Peyer's patch (tissue), 4 donors: Measurements from ENCODE around the gene P2RX2. TPM values are rescaled to one million over a fixed set of nuclear protein-coding genes. Genes with fewer than 3 reads are reported as not detected.
A peak's percentile ranks its signal among the peaks of the same experiment; 100 is the strongest.

Source experiments
- DNase-seq, 3 donors: peaks; one replicate each; pipeline ENCODE4 v3.0.0-alpha.2; 2017 to 2019
- H3K27ac ChIP-seq, 4 donors: fragments of 200-600 bp; sonication (generic); one replicate each; pipeline ENCODE4 v1.5.1; 2016 to 2019
- H3K27me3 ChIP-seq, 2 donors: fragments of 200-600 bp; sonication (generic); one replicate each; pipeline ENCODE4 v1.5.1; 2019
- H3K36me3 ChIP-seq, 3 donors: fragments of 200-600 bp; sonication (generic); one replicate each; pipeline ENCODE4 v1.5.1; 2016 to 2019
- H3K4me1 ChIP-seq, 4 donors: fragments of 200-600 bp; sonication (generic); one replicate each; pipeline ENCODE4 v1.5.1; 2016 to 2019
- H3K4me3 ChIP-seq, 4 donors: fragments of 200-600 bp; sonication (generic); 1 replicate in 3 of 4; 2 replicates in 1 of 4; pipeline ENCODE4 v1.5.1; 2016 to 2019; ENCODE audit warnings: mild to moderate bottlenecking in 1 of 4
- H3K9me3 ChIP-seq, 4 donors: fragments of 200-600 bp; sonication (generic); one replicate each; pipeline ENCODE4 v1.5.1; 2016 to 2019; ENCODE audit warnings: mild to moderate bottlenecking in 1 of 4
- CTCF ChIP-seq, 6 experiments: fragments of 450-650 bp in 4 of 6; fragments of 200-600 bp in 2 of 6; sonication (generic) in 1 of 6; IDR thresholded peaks; one replicate each; pipeline ENCODE4 v1.5.1; 2017 to 2019; ENCODE audit warnings: antibody characterized with exemption in 6 of 6, mild to moderate bottlenecking in 3 of 6, moderate library complexity in 1 of 6
- POLR2A ChIP-seq, 2 donors: fragments of 450-650 bp; IDR thresholded peaks; one replicate each; pipeline ENCODE4 v1.5.1; 2017; ENCODE audit warnings: antibody characterized with exemption in 2 of 2, mild to moderate bottlenecking in 2 of 2, moderate library complexity in 2 of 2
- total RNA-seq, 4 donors: library from RNA; depleted of rRNA; stranded (reverse); fragments of >200 nt; gene quantifications; one replicate each; pipeline ENCODE4 v1.1.0, GENCODE V29; 2016

Gene P2RX2
- total RNA-seq, 4 donors from 2014 or later: 3.8 to 4.7 (median 4.1) TPM; not detected in 1

DNA sequence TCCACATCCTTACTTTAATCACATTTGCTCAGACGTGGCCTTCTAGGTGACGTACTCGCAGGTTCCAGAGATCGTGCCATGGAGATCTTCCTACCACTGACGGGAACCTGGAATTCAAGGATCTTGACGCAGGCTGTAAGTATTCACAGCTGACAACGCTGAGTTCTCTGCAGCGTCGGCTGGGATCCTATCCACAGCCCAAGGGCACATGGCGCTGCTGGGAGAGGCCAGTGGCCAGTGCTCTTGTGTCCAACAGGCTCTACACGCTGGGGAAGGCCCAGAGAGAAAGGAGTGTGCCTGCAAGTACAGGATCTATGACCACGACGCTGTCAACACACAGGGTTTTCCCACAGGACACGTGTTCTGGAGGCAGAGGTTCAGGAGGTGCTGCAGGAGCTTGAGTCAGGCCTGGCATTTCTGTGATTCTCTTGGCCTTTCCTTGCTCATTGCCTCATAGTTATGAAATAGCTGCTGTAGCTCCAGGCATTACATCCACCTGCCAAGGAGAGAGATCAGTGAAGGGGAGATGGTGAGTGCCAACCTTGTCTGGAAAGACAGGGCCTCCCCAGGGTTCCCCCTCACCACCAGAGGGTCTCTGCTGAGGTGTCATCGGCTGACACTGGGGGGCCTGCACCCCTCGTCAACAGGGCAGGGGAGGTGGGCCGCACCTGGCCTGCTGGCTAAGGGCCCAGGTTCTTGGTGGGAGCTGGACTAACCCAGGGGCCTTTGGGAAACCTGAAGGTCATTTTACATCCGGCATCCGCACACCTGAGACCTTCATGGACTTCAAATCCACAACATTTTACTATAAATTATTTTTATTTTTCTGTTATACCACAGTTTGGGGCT is 29.5 kb upstream of the P2RX2 start:
- no peak for DNase-seq
- Histone ChIP-seq H3K27me3 (no peaks in the 10 kb centered on the region), H3K4me3 (no peak overlapping the region), H3K27ac (no peak overlapping the region), H3K36me3 (no peaks in the 10 kb centered on the region), H3K9me3 (peaks cover 0 to 5% (median 0%) of the 10 kb centered on the region in 4 donors), H3K4me1 (peaks cover 0 to 4% (median 0%) of the 10 kb centered on the region in 4 donors)
- no peak for TF ChIP-seq CTCF (IDR thresholded peaks at IDR 0.05)
- TF ChIP-seq POLR2A (IDR thresholded peaks at IDR 0.05): no peak

- Histone ChIP-seq H3K36me3 (no peaks in the 10 kb centered on the region), H3K4me3 (no peak overlapping the region), H3K27me3 (no peaks in the 10 kb centered on the region), H3K27ac (no peak overlapping the region), H3K4me1 (peaks cover 0 to 4% (median 0%) of the 10 kb centered on the region in 4 donors), H3K9me3 (peaks cover 0 to 5% (median 0%) of the 10 kb centered on the region in 4 donors)
- no peak for DNase-seq
- TF ChIP-seq POLR2A (IDR thresholded peaks at IDR 0.05) (no peak), CTCF (IDR thresholded peaks at IDR 0.05) (no peak)
These were observed 27.3 kb upstream of the P2RX2 start for GRCh38 chr12:132591107-132591935.

DNA sequence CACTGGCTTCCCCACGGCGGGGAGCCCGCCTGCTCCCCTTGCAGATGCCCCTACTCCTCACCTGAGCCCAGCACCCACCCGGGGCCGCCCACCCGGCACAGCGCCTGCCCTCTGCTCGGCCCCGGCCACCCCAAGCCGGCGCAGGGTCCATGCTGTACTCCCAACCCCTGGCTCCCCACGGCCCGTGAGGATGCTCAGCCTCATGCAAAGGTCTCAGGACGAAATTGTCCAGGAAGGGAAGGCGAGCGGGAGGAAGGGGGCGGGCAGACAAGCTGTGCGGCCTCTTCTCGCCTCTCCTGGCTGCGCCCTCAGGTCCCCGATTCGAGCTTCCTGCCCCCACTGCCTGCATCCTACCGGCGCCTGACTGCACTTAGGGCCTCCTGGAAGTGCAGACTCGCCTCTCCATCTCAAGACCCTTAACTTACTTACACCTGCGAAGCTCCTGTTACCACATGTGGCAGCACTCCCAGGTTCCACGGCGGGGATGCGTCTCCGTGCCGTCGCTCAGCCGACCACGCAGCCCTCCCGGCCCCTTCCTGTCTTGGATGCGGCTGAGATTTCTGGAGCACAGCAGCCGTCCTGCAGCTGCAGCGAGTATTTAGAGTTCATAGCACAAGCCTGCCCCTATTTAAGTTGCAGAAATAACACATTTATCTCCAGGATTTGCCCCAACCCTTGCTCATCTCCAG is 26.1 kb upstream of the P2RX2 start:
- Histone ChIP-seq H3K9me3 (peaks cover 0 to 5% (median 0%) of the 10 kb centered on the region in 4 donors), H3K4me3 (no peak overlapping the region), H3K36me3 (no peaks in the 10 kb centered on the region), H3K4me1 (peaks cover 0 to 4% (median 0%) of the 10 kb centered on the region in 4 donors), H3K27ac (no peak overlapping the region), H3K27me3 (no peaks in the 10 kb centered on the region)
- DNase-seq: no peak
- TF ChIP-seq POLR2A (IDR thresholded peaks at IDR 0.05): no peak
- TF ChIP-seq CTCF (IDR thresholded peaks at IDR 0.05): no peak

GRCh38 chr12:132593071-132593470 is 25.5 kb upstream of the P2RX2 start:
- Histone ChIP-seq H3K36me3 (no peaks in the 10 kb centered on the region), H3K4me1 (peaks cover 0 to 4% (median 0%) of the 10 kb centered on the region in 4 donors), H3K27me3 (no peaks in the 10 kb centered on the region), H3K27ac (no peak overlapping the region), H3K9me3 (peaks cover 0 to 5% (median 0%) of the 10 kb centered on the region in 4 donors), H3K4me3 (no peak overlapping the region)
- TF ChIP-seq POLR2A (IDR thresholded peaks at IDR 0.05): no peak
- TF ChIP-seq CTCF (IDR thresholded peaks at IDR 0.05): no peak
- DNase-seq: no peak

DNA sequence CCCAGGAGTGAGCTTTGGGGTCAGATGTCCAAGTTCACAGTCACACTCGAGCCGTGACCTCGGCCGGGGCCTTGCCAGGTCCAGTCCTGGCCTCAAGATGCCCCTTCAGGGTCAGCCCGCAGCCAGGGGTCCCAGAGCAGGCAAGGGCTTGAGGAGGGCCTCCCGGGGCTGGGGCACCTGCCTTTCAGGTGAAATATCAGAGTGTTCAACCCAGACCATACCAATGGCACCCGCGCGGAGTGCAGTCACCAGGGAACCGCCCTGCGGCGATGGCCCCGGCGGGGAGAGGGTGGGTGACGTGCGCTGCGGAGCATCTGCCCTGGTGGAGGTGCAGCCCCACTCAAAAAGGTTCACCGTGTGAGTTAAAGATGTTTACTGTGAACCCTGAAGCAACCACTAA is 25.1 kb upstream of the P2RX2 start:
- no peaks in the 10 kb centered on the region for H3K27me3 ChIP-seq
- H3K4me3 ChIP-seq: peak overlapping the region in 2 of 4 donors; percentile 33 to 36
- H3K36me3 ChIP-seq: no peaks in the 10 kb centered on the region
- H3K27ac ChIP-seq: peak overlapping the region in 1 of 4 donors; percentile 18
- no peak for DNase-seq
- H3K4me1 ChIP-seq: peaks cover 0 to 4% (median 0%) of the 10 kb centered on the region in 4 donors
- H3K9me3 ChIP-seq: peaks cover 0 to 5% (median 0%) of the 10 kb centered on the region in 4 donors
- TF ChIP-seq POLR2A (IDR thresholded peaks at IDR 0.05): no peak
- no peak for TF ChIP-seq CTCF (IDR thresholded peaks at IDR 0.05)
